ENCODE measurements around the gene SNORC. TPM values are rescaled to one million over a fixed set of nuclear protein-coding genes. Genes with fewer than 3 reads are reported as not detected.

Gene SNORC
- polyA plus RNA-seq, 1 donor (not counting 4 experiments of a cell fraction or from before 2014, with no cell fraction given) = 0.66 TPM

GRCh38 chr2:232927793-232928550, 57.9 kb downstream of the SNORC start:
- no peak overlapping the region for H3K9ac ChIP-seq (ENCODE audit: control insufficient read depth, extremely low read depth, insufficient read depth, low read length)
- no peak overlapping the region for H2AFZ ChIP-seq (ENCODE audit: control insufficient read depth, low read length)
- H3K4me1 ChIP-seq (ENCODE audit: control insufficient read depth, extremely low read depth, insufficient read depth, low read length) = no peaks in the 10 kb centered on the region
- H3K4me2 ChIP-seq (ENCODE audit: control insufficient read depth, extremely low read depth, insufficient read depth, low read depth, low read length) = peak overlapping the region; percentile 22
- no peaks in the 10 kb centered on the region for H4K20me1 ChIP-seq (ENCODE audit: control insufficient read depth, extremely low read depth, insufficient read depth, low read length)
- H3K9me3 ChIP-seq (ENCODE audit: control insufficient read depth, low read depth, low read length) = peaks cover 3% of the 10 kb centered on the region
- no peaks in the 10 kb centered on the region for H3K36me3 ChIP-seq (ENCODE audit: control insufficient read depth in 2 of 2, extremely low read depth in 1 of 2, insufficient read depth in 2 of 2, low read length in 2 of 2)
- TF ChIP-seq, protein P1, sequence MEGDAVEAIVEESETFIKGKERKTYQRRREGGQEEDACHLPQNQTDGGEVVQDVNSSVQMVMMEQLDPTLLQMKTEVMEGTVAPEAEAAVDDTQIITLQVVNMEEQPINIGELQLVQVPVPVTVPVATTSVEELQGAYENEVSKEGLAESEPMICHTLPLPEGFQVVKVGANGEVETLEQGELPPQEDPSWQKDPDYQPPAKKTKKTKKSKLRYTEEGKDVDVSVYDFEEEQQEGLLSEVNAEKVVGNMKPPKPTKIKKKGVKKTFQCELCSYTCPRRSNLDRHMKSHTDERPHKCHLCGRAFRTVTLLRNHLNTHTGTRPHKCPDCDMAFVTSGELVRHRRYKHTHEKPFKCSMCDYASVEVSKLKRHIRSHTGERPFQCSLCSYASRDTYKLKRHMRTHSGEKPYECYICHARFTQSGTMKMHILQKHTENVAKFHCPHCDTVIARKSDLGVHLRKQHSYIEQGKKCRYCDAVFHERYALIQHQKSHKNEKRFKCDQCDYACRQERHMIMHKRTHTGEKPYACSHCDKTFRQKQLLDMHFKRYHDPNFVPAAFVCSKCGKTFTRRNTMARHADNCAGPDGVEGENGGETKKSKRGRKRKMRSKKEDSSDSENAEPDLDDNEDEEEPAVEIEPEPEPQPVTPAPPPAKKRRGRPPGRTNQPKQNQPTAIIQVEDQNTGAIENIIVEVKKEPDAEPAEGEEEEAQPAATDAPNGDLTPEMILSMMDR (optimal IDR thresholded peaks at IDR 0.05 in 1 of 3, IDR thresholded peaks at IDR 0.05 in 1 of 3, conservative IDR thresholded peaks at IDR 0.05 in 1 of 3; ENCODE audit: extremely low read depth in 1 of 3, insufficient read depth in 2 of 3, low read length in 3 of 3) = no peak
- no peak for TF ChIP-seq EZH2 (IDR thresholded peaks at IDR 0.05; ENCODE audit: low read length)
- H3K4me3 ChIP-seq (ENCODE audit: control insufficient read depth in 2 of 3, extremely low read depth in 1 of 3, insufficient read depth in 2 of 3, low read depth in 1 of 3, low read length in 3 of 3) = no peak overlapping the region
- no peak for DNase-seq (ENCODE audit: low read depth, low spot score)
- dilution Hi-C loops (cut with MboI; ENCODE audit: extremely low pct_ligation_motif_present, low sequenced_read_pairs) = no loop called here
- no peaks in the 10 kb centered on the region for H3K9me1 ChIP-seq (ENCODE audit: control insufficient read depth, extremely low read depth, insufficient read depth, low read length)
- no peaks in the 10 kb centered on the region for H3K79me2 ChIP-seq (ENCODE audit: control insufficient read depth, insufficient read depth, low read length)
- H3K27me3 ChIP-seq (ENCODE audit: control insufficient read depth, extremely low read depth, insufficient read depth, low read length) = peaks cover 53% of the 10 kb centered on the region
- no peak overlapping the region for H3K27ac ChIP-seq (ENCODE audit: control insufficient read depth, insufficient read depth, low read length)
- FAIRE-seq = no peak

Small RNA genes within 50 kb of the gene (small RNA-seq; reads per million reads assigned to genes)
- gene RF00019 (ENCODE audit: insufficient read length in 3 of 3, low read depth in 3 of 3, low replicate concordance in 1 of 3) = 0 reads per million in 3 experiments

Other genes starting within 250 kb of the SNORC start
- not detected in 3 replicates for gene EFHD1, start 236.7 kb upstream of the SNORC start, polyA plus RNA-seq
- 27.1 to 35.5 TPM (median 32.8 TPM) in 3 replicates for gene GIGYF2, start 172.9 kb upstream of the SNORC start, polyA plus RNA-seq
- gene KCNJ13, start 93.7 kb upstream of the SNORC start, polyA plus RNA-seq = not detected in 3 replicates
- gene NGEF, start 143.0 kb downstream of the SNORC start, polyA plus RNA-seq = 0.03 to 0.17 TPM (median 0.13 TPM) in 3 replicates
- not detected in 3 replicates for gene NEU2, start 162.4 kb downstream of the SNORC start, polyA plus RNA-seq
- gene INPP5D, start 190.1 kb downstream of the SNORC start, polyA plus RNA-seq = 7.5 to 11.2 TPM (median 10.4 TPM) in 3 replicates